ENCODE data around the gene SRBD1. TPM values are rescaled to one million over a fixed set of nuclear protein-coding genes. Genes with fewer than 3 reads are reported as not detected.

Gene SRBD1
- total and polyA plus RNA-seq, 9 donors: 4.8 to 34.8 (median 15.9) TPM

DNA sequence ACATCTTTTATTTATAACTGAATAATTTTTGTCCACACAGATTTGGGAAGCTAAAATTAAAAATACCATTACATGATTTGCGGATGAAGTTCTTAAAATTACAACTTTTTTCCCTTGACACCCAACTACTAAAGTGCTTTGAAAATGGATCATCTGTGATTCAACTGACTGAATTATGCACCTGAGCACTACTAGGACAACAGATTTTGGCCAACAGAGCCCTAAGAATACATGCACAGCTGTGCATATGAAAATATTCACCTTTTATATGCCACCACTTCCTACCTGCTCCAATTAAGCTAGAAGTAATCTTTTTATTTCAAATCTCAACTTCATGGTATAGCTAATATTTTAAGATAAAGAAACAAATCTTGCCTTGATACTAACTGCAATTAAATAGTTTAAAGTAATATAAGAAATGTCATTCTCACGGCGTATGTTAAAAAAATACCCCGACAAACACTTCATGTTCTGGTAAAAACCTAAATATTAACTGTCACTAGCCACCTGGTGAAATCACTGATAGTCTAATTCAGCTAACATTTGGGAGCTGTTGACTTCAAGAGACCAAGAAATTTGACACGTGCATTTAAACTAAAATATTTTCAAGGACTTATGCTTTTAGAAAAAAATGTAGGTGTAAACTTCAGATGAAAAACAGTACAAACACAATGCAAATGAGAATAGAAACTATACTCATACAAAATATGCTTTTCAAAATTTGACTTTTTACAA lies 153.7 kb downstream of the SRBD1 start:
- no peak overlapping the region for H3K27ac ChIP-seq

DNA sequence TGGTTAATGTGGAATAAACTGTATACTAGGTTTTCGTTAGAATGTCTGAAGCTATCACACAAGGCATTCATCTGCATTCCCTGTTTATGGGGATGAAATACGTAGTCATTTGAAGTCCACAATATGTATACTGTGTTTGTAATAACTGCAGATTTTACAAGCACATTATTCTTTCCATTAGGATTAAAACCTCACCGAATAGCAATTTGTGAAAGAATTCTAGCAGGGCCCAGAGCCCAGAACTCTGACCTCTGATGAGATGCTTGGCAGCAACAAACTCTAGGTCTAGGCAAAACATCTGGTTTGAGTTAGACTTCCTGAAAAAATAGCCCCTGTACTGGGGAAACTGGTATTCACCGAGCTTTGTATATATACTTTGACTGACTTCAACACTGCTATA lies 158.2 kb downstream of the SRBD1 start:
- intact Hi-C loops (cut with DNase I): no loop called here
- H3K4me3 ChIP-seq: no peak overlapping the region

More for the DNA sequence above, 153.7 kb downstream of the SRBD1 start:
- no peaks in the 10 kb centered on the region for H3K36me3 ChIP-seq
- TF ChIP-seq POLR2A (IDR thresholded peaks at IDR 0.05) (no peak), EP300 (IDR thresholded peaks at IDR 0.05) (no peak)
- TF ChIP-seq, protein P1, sequence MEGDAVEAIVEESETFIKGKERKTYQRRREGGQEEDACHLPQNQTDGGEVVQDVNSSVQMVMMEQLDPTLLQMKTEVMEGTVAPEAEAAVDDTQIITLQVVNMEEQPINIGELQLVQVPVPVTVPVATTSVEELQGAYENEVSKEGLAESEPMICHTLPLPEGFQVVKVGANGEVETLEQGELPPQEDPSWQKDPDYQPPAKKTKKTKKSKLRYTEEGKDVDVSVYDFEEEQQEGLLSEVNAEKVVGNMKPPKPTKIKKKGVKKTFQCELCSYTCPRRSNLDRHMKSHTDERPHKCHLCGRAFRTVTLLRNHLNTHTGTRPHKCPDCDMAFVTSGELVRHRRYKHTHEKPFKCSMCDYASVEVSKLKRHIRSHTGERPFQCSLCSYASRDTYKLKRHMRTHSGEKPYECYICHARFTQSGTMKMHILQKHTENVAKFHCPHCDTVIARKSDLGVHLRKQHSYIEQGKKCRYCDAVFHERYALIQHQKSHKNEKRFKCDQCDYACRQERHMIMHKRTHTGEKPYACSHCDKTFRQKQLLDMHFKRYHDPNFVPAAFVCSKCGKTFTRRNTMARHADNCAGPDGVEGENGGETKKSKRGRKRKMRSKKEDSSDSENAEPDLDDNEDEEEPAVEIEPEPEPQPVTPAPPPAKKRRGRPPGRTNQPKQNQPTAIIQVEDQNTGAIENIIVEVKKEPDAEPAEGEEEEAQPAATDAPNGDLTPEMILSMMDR (IDR thresholded peaks at IDR 0.05): no peak
- DNase-seq: no peak
- intact Hi-C loops (cut with DNase I): loop anchor here in 1 of 4 donors (5.0 kb wide), 1 partner anchor 1115 kb away; no protein-coding TSS in a partner anchor
- no peak overlapping the region for H3K4me3 ChIP-seq
- no peaks in the 10 kb centered on the region for H3K4me1 ChIP-seq (ENCODE audit: insufficient read depth)
- H3K27me3 ChIP-seq: no peaks in the 10 kb centered on the region
- H3K9me3 ChIP-seq: no peaks in the 10 kb centered on the region
- WGBS, 3 donors: 86 to 93% (median 89%) methylated on average over 5 of the region's 5 CpGs

DNA sequence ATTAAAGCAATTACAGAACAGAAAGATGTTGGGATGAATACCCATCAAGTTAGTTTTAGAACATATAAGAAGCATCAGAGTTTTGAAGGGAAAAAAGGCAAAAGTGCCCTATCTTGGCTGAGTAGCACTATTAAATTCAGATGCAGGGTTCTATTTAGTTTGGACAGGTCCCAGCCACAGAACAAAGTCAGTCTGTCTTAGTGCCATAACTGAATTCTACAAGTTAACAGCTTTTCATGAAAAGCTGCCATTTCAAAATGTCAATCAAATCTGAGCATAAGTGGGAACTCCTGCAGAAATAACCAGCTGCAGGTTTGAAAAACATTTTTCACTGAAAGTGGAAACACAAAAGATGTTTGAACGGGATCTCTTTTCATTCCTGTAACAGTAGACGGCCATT lies 160.4 kb downstream of the SRBD1 start:
- 75 to 96% (median 87%) methylated on average over 2 of the region's 2 CpGs for WGBS, 3 donors

More for the DNA sequence above, 158.2 kb downstream of the SRBD1 start:
- TF ChIP-seq EP300 (IDR thresholded peaks at IDR 0.05) (no peak), POLR2A (IDR thresholded peaks at IDR 0.05) (no peak)
- TF ChIP-seq, protein P1 (IDR thresholded peaks at IDR 0.05): no peak
- Histone ChIP-seq H3K27me3 (no peaks in the 10 kb centered on the region), H3K9me3 (no peaks in the 10 kb centered on the region), H3K36me3 (no peaks in the 10 kb centered on the region), H3K4me1 (ENCODE audit: insufficient read depth) (no peaks in the 10 kb centered on the region), H3K27ac (no peak overlapping the region)
- DNase-seq: peak; percentile 22 to 45 (median 30)
- 12 to 18% (median 13%) methylated on average over 4 of the region's 4 CpGs for WGBS, 3 donors

DNA sequence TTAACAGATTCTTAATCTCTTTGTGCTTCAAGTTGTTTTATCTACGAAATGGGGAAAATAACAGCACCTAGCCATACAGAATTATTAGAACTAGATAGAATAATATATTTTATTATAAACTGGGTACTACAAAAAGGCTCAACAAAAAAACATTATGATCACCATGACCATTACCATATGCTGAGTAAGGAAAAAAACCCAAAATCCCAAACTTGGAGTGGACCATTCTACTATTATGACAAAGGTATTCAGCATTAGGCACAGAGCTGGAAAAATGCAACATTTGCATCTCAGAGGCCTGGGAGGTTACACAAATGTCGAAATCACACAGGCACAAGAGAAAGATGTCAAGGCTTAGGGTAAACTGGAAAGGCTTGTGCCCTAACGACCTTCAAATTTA lies 162.8 kb downstream of the SRBD1 start:
- intact Hi-C loops (cut with DNase I): no loop called here
- Histone ChIP-seq H3K36me3 (no peaks in the 10 kb centered on the region), H3K9me3 (no peaks in the 10 kb centered on the region), H3K4me3 (no peak overlapping the region), H3K27ac (no peak overlapping the region), H3K4me1 (ENCODE audit: insufficient read depth) (no peaks in the 10 kb centered on the region), H3K27me3 (no peaks in the 10 kb centered on the region)
- 79 to 88% (median 85%) methylated on average over 3 of the region's 3 CpGs for WGBS, 3 donors
- no peak for TF ChIP-seq POLR2A (IDR thresholded peaks at IDR 0.05)
- no peak for TF ChIP-seq EP300 (IDR thresholded peaks at IDR 0.05)
- TF ChIP-seq, protein P1 (IDR thresholded peaks at IDR 0.05): no peak
- DNase-seq: no peak

More for the DNA sequence above, 160.4 kb downstream of the SRBD1 start:
- TF ChIP-seq EP300 (IDR thresholded peaks at IDR 0.05) (no peak), POLR2A (IDR thresholded peaks at IDR 0.05) (no peak)
- TF ChIP-seq, protein P1 (IDR thresholded peaks at IDR 0.05): no peak
- Histone ChIP-seq H3K4me3 (no peak overlapping the region), H3K4me1 (ENCODE audit: insufficient read depth) (no peaks in the 10 kb centered on the region), H3K27me3 (no peaks in the 10 kb centered on the region), H3K27ac (no peak overlapping the region), H3K36me3 (no peaks in the 10 kb centered on the region), H3K9me3 (no peaks in the 10 kb centered on the region)
- DNase-seq: no peak
- intact Hi-C loops (cut with DNase I): no loop called here
